HepG2 (cell line): ENCODE results near the gene PTF1A. TPM values are rescaled to one million over a fixed set of nuclear protein-coding genes. Genes with fewer than 3 reads are reported as not detected.

Experiments
- ATF7 ChIP-seq, 2 experiments: fragments of 450-650 bp in 1 of 2; sonication (generic) in 1 of 2; formaldehyde crosslinking in 1 of 2; IDR thresholded peaks; 2 replicates each; pipeline versions ENCODE4 v1.4.0 to v1.6.1; 2016 to 2020; ENCODE audit warnings: antibody characterized with exemption in 1 of 2, mild to moderate bottlenecking in 1 of 2, missing genetic modification reagents in 1 of 2
- BHLHE40 ChIP-seq: IDR thresholded peaks from 2 replicates; pipeline ENCODE4 v1.6.1; 2011; ENCODE audit warnings: low read length, improper control_type of control experiment
- EEA1 ChIP-seq: sonication (generic); formaldehyde crosslinking; IDR thresholded peaks from 2 replicates; pipeline ENCODE4 v1.5.1; 2020; ENCODE audit warnings: mild to moderate bottlenecking, missing genetic modification reagents, borderline replicate concordance
- EED ChIP-seq: sonication (generic); formaldehyde crosslinking; IDR thresholded peaks from 2 replicates; pipeline ENCODE4 v1.5.0; 2020; ENCODE audit warnings: mild to moderate bottlenecking, missing genetic modification reagents
- EP300 ChIP-seq, 3 experiments: sonication (generic) in 1 of 3; formaldehyde crosslinking in 1 of 3; IDR thresholded peaks; 2 replicates each; pipeline versions ENCODE4 v1.5.1 to v1.6.1; 2011 to 2020; ENCODE audit warnings: low read depth in 2 of 3, low read length in 2 of 3, borderline replicate concordance in 1 of 3, improper control_type of control experiment in 1 of 3, mild to moderate bottlenecking in 1 of 3, missing genetic modification reagents in 1 of 3, moderate library complexity in 1 of 3
- GABPB1 ChIP-seq: IDR thresholded peaks from 2 replicates; pipeline ENCODE4 v1.6.1; 2016; ENCODE audit warnings: mild to moderate bottlenecking, missing genetic modification reagents, moderate library complexity, missing compliant biosample characterization
- ISL2 ChIP-seq: sonication (generic); formaldehyde crosslinking; IDR thresholded peaks from 2 replicates; pipeline ENCODE4 v1.5.0; 2020; ENCODE audit warnings: missing genetic modification reagents
- KDM5B ChIP-seq: sonication (generic); formaldehyde crosslinking; IDR thresholded peaks from 2 replicates; pipeline ENCODE4 v1.4.0; 2020; ENCODE audit warnings: missing genetic modification reagents, mild to moderate bottlenecking, borderline replicate concordance
- KLF6 ChIP-seq: IDR thresholded peaks from 2 replicates; pipeline ENCODE4 v1.8.0; 2016; ENCODE audit warnings: missing biosample characterization, missing genetic modification reagents
- MIER2 ChIP-seq: IDR thresholded peaks from 2 replicates; pipeline ENCODE4 v1.6.1; 2016; ENCODE audit warnings: missing biosample characterization, missing genetic modification reagents
- NR2F1 ChIP-seq, 2 experiments: fragments of 450-650 bp in 1 of 2; formaldehyde crosslinking in 1 of 2; IDR thresholded peaks; 2 replicates each; pipeline versions ENCODE4 v1.5.0 to v1.6.1; 2016 to 2020; ENCODE audit warnings: mild to moderate bottlenecking in 1 of 2, missing compliant biosample characterization in 1 of 2, missing genetic modification reagents in 1 of 2, moderate library complexity in 1 of 2
- RBM22 ChIP-seq: fragments of 200-400 bp; formaldehyde crosslinking; optimal IDR thresholded peaks from 2 replicates; pipeline ENCODE3; 2017; ENCODE audit warnings: mild to moderate bottlenecking, low read length, moderate library complexity
- TCF7 ChIP-seq: sonication (generic); IDR thresholded peaks from 2 replicates; pipeline ENCODE4 v1.6.1; 2016; ENCODE audit warnings: antibody characterized with exemption, low read depth
- ZNF138 ChIP-seq: sonication (generic); formaldehyde crosslinking; IDR thresholded peaks from 2 replicates; pipeline ENCODE4 v1.5.0; 2020; ENCODE audit warnings: mild to moderate bottlenecking, low read depth, missing genetic modification reagents
- ZNF232 ChIP-seq: sonication (generic); formaldehyde crosslinking; IDR thresholded peaks from 2 replicates; pipeline ENCODE4 v1.4.0; 2020; ENCODE audit warnings: missing genetic modification reagents, borderline replicate concordance
- ZNF24 ChIP-seq: fragments of 450-650 bp; IDR thresholded peaks from 2 replicates; pipeline ENCODE4 v1.6.1; 2017; ENCODE audit warnings: antibody characterized with exemption, mild to moderate bottlenecking
- ZNF619 ChIP-seq: sonication (generic); formaldehyde crosslinking; IDR thresholded peaks from 2 replicates; pipeline ENCODE4 v1.4.0; 2020; ENCODE audit warnings: mild to moderate bottlenecking, missing genetic modification reagents
- polyA plus RNA-seq, 8 experiments: library from polyadenylated mRNA; depleted of rRNA in 3 of 8; stranded (reverse) in 7 of 8; unstranded in 1 of 8; fragments of >200 nt; fragmentation: Illumina TruSeq in 4 of 8; extraction: Trizol in 4 of 8; gene quantifications; 2 replicates each; pipeline versions ENCODE4 v1.2.1 to v1.2.3, GENCODE V29; 2011 to 2016; ENCODE audit warnings: low read depth in 4 of 8, missing spikeins in 1 of 8, mixed read lengths in 1 of 8; ENCODE audit not compliant: insufficient read depth in 1 of 8
- total RNA-seq, 5 experiments: library from RNA; depleted of rRNA; stranded (reverse); fragments of >200 nt; fragmentation: Illumina TruSeq; extraction: Trizol; gene quantifications; 2 replicates each; pipeline ENCODE4 v1.2.3, GENCODE V29; 2016; ENCODE audit warnings: low read depth in 1 of 5
- TF ChIP-seq, protein P1 (sequence below): sonication (generic); formaldehyde crosslinking; IDR thresholded peaks from 2 replicates; pipeline ENCODE4 v1.4.0; 2020; ENCODE audit warnings: missing genetic modification reagents
- TF ChIP-seq, protein P2 (sequence below): sonication (generic); IDR thresholded peaks from 2 replicates; pipeline ENCODE4 v1.6.1; 2016; ENCODE audit warnings: low read depth, borderline replicate concordance
- TF ChIP-seq, protein P3 (sequence below): IDR thresholded peaks from 2 replicates; pipeline ENCODE4 v1.6.1; 2016
- TF ChIP-seq, protein P4 (sequence below): sonication (generic); formaldehyde crosslinking; conservative IDR thresholded peaks from 2 replicates; pipeline ENCODE4 v1.4.0; 2020; ENCODE audit warnings: missing genetic modification reagents
- TF ChIP-seq, protein P5 (sequence below): sonication (generic); formaldehyde crosslinking; IDR thresholded peaks from 2 replicates; pipeline ENCODE4 v1.4.0; 2020; ENCODE audit warnings: missing genetic modification reagents, borderline replicate concordance
- TF ChIP-seq, protein P6 (sequence below): sonication (generic); formaldehyde crosslinking; IDR thresholded peaks from 2 replicates; pipeline ENCODE4 v1.4.0; 2020; ENCODE audit warnings: missing genetic modification reagents, borderline replicate concordance

Gene PTF1A
- total and polyA plus RNA-seq, 2 of the 13 experiments (the other 11 are each of a cell fraction or from before 2014, with no cell fraction given), result not detected

DNA sequence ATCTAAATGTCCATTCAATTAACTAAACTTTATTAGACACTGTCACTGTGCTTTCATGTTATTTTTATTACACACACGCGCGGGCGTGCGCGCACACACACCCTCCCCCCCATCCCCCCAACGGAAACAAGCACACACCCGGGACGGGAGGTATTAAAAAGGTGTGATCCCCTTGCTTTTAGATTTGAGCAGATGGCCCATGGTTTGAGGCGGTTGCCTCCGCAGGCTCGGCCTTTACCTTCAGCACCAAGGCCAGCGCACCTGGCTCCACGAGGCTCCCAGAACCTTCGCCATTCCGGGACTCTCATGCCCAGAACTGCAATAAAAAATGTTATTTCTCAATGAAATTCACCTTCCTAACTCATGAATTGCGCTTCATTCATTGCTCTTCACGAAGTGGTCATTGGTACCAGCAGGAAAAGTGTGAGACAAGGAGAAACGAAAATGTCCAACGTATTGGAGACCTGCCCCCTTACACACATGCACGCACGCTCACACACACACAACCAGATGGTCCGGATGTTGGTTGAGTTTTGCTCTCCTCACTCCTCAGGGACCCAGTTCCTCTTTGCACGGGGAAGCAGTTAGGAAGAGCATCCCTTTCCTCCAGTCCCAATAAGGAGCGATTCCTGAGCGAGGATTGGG lies 20.8 kb upstream of the PTF1A start (continued):
- TF ChIP-seq ATF7 (IDR thresholded peaks at IDR 0.05) (no peak), ATF7 (CRISPR knock-in tag; IDR thresholded peaks at IDR 0.05) (no peak), GABPB1 (CRISPR knock-in tag) (no peak), BHLHE40 (no peak), KDM5B (CRISPR knock-in tag) (peak; percentile 33; the same call in 1 of the 2 replicates), TCF7 (no peak), EP300 (IDR thresholded peaks at IDR 0.05; ENCODE audit: low read depth in 2 of 2, low read length in 2 of 2) (no peak), EP300 (CRISPR knock-in tag; IDR thresholded peaks at IDR 0.05; ENCODE audit: borderline replicate concordance) (no peak), ZNF232 (CRISPR knock-in tag) (no peak), MIER2 (CRISPR knock-in tag) (peak; percentile 95), ISL2 (no peak), EED (CRISPR knock-in tag) (no peak), ZNF619 (CRISPR knock-in tag) (no peak), ZNF24 (no peak), NR2F1 (CRISPR knock-in tag; IDR thresholded peaks at IDR 0.05) (no peak), ZNF138 (CRISPR knock-in tag) (no peak), KLF6 (CRISPR knock-in tag) (no peak), EEA1 (CRISPR knock-in tag) (no peak), RBM22 (no peak)
- TF ChIP-seq, protein P1, sequence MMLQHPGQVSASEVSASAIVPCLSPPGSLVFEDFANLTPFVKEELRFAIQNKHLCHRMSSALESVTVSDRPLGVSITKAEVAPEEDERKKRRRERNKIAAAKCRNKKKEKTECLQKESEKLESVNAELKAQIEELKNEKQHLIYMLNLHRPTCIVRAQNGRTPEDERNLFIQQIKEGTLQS, result no peak
- TF ChIP-seq, protein P2, sequence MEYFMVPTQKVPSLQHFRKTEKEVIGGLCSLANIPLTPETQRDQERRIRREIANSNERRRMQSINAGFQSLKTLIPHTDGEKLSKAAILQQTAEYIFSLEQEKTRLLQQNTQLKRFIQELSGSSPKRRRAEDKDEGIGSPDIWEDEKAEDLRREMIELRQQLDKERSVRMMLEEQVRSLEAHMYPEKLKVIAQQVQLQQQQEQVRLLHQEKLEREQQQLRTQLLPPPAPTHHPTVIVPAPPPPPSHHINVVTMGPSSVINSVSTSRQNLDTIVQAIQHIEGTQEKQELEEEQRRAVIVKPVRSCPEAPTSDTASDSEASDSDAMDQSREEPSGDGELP, result no peak
- TF ChIP-seq, protein P3, sequence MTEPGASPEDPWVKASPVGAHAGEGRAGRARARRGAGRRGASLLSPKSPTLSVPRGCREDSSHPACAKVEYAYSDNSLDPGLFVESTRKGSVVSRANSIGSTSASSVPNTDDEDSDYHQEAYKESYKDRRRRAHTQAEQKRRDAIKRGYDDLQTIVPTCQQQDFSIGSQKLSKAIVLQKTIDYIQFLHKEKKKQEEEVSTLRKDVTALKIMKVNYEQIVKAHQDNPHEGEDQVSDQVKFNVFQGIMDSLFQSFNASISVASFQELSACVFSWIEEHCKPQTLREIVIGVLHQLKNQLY, result no peak
- TF ChIP-seq, protein P4, sequence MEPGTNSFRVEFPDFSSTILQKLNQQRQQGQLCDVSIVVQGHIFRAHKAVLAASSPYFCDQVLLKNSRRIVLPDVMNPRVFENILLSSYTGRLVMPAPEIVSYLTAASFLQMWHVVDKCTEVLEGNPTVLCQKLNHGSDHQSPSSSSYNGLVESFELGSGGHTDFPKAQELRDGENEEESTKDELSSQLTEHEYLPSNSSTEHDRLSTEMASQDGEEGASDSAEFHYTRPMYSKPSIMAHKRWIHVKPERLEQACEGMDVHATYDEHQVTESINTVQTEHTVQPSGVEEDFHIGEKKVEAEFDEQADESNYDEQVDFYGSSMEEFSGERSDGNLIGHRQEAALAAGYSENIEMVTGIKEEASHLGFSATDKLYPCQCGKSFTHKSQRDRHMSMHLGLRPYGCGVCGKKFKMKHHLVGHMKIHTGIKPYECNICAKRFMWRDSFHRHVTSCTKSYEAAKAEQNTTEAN, result 0 out of 2 replicates have a peak, but pooled peaks have one; percentile 23
- TF ChIP-seq, protein P5, sequence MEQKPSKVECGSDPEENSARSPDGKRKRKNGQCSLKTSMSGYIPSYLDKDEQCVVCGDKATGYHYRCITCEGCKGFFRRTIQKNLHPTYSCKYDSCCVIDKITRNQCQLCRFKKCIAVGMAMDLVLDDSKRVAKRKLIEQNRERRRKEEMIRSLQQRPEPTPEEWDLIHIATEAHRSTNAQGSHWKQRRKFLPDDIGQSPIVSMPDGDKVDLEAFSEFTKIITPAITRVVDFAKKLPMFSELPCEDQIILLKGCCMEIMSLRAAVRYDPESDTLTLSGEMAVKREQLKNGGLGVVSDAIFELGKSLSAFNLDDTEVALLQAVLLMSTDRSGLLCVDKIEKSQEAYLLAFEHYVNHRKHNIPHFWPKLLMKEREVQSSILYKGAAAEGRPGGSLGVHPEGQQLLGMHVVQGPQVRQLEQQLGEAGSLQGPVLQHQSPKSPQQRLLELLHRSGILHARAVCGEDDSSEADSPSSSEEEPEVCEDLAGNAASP (CRISPR knock-in tag), result no peak; the same call in 1 of the 2 replicates
- TF ChIP-seq, protein P6, sequence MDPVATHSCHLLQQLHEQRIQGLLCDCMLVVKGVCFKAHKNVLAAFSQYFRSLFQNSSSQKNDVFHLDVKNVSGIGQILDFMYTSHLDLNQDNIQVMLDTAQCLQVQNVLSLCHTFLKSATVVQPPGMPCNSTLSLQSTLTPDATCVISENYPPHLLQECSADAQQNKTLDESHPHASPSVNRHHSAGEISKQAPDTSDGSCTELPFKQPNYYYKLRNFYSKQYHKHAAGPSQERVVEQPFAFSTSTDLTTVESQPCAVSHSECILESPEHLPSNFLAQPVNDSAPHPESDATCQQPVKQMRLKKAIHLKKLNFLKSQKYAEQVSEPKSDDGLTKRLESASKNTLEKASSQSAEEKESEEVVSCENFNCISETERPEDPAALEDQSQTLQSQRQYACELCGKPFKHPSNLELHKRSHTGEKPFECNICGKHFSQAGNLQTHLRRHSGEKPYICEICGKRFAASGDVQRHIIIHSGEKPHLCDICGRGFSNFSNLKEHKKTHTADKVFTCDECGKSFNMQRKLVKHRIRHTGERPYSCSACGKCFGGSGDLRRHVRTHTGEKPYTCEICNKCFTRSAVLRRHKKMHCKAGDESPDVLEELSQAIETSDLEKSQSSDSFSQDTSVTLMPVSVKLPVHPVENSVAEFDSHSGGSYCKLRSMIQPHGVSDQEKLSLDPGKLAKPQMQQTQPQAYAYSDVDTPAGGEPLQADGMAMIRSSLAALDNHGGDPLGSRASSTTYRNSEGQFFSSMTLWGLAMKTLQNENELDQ (CRISPR knock-in tag), result peak; percentile 61; the same call in 1 of the 2 replicates
